HG02884 (cell line): ENCODE results near the gene PBX1.
"Not testable (repeated sequence)": the region's sequence is repeated elsewhere in the genome, so short reads cannot be mapped to it uniquely, and the experiment has no call there.

ENCODE experiments used
- ATAC-seq: cut with Tn5 transposase; IDR thresholded peaks from one replicate; pipeline ENCODE4 v1.9.1; 2021; ENCODE audit warnings: mild to moderate bottlenecking, moderate library complexity; ENCODE audit not compliant: unreplicated experiment

The PBX1 gene

GRCh38 chr1:164558461-164559341 lies at the start of gene PBX1:
Gene PBX1, plus strand, starts transcription at chr1:164559184.
- ATAC-seq: peak; percentile 100

GRCh38 chr1:164510435-164510834 lies 48.5 kb upstream of the PBX1 start:
- ATAC-seq: no peak

GRCh38 chr1:164511001-164511705 lies 47.8 kb upstream of the PBX1 start:
- ATAC-seq: no peak

GRCh38 chr1:164515231-164515630 lies 43.8 kb upstream of the PBX1 start:
- no peak for ATAC-seq

DNA sequence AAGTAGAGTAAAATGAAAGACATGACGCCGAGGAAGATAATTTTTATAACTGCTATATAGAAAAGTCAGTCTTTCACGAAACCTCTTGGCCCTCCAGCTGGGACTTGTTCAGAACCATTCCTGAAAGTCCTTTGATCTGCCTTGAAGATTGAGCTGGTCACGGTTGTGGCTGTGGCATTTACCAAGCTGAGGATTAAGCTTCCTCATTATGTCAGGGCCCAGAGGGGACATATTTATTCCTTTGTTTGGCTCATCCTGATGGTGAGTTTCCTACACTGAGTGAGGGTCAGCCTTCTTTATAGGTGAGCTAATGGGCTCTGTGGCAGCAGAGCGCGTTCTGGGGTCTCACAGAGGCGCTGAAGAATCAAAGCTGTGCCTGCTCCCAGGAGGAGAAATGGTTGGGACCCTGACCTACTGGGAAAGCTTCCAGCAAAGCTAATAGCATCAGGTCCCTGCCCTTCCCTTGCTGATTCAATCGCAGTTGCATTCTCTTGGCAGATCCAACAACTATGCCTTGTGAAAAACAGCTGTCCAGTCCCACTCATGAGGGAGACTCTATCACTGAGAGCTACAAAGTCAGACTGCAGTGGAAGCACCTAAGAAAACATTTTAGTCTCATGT lies 43.2 kb upstream of the PBX1 start:
- ATAC-seq: no peak

GRCh38 chr1:164516591-164516990 lies 42.4 kb upstream of the PBX1 start:
- no peak for ATAC-seq

DNA sequence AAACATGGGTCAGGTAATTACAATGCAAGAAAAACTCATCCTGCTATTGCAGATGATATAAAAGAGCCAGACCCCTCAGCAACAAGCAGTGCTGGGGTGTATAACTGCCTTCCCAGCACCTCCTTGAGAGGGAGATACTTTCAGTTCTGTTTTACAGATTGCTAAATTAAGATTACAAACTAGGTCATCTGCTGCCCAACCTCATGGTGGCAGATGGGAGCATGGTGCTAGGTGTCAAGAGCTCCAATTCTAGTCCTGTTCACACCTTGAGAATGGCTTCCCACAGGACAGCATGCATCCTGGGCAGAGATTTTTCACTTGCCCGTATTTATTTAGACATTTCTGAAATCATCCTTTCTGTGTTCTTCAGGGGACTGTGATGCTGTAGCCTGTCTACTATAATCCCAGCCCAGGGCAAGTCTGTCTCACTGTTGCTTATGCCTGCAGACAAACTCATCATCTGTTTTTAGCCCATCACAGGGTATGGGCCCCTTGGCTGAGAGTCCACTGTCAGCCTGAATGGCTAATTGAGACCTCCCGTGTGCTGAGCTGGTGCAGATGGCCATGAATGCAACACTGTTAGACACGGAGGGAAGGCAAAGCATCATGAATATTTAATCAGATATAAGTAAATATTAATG lies 40.2 kb upstream of the PBX1 start:
- ATAC-seq: no peak

GRCh38 chr1:164519426-164519825 lies 39.6 kb upstream of the PBX1 start:
- no peak for ATAC-seq

DNA sequence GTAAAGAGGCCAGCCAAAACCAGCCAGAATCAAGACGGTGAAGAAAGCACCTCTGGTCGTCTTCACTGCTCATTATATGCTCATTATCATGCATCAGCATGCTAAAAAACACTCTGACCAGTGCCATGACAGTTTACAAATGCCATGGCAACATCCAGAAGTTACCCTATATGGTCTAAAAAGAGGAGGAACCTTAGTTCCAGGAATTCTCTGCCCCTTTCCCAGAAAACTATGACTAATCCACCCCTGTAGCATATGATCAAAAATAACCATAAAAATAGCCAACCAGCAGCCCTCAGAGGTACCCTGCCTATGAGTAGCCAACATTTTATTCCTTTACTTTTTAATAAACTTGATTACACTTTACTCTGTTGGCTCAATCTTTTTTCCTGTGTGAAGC lies 34.2 kb upstream of the PBX1 start:
- no peak for ATAC-seq

DNA sequence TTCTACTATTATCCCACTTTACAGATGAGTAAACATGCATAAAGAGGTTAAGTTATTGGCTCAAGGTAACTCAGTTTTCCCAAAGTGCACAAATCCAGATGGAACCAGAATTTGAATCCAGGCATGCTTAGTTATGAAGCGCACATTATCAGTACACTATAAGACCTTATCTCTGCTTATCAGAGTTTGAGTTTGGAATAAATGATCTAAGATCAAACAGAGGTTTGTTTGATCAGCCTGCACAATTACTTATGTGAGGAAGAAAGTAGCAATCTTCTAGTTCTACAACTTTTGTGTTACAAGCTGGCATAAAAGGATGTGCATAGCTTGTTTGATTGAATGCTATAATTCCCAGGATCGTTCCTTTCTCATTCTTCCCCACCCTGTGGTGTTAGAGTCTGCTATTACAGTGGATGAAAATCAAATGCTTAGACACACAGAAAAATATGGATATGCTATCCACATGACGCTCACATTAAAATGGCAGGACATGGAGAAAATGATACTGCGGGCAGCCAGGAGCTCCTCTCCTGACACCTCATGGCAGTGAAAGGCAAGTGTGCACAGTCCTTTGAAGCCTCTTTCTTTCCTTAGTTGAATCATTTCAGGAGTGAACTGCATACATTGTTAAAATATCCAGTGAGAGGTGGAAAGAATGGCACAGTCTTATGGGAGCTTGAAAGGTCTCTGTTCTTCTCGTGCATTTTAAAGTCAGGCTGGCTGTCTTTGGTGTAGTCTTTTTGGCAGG lies 23.9 kb upstream of the PBX1 start:
- no peak for ATAC-seq

- ATAC-seq: not testable (repeated sequence)
These were observed 6.5 kb upstream of the PBX1 start for GRCh38 chr1:164552463-164552988.

DNA sequence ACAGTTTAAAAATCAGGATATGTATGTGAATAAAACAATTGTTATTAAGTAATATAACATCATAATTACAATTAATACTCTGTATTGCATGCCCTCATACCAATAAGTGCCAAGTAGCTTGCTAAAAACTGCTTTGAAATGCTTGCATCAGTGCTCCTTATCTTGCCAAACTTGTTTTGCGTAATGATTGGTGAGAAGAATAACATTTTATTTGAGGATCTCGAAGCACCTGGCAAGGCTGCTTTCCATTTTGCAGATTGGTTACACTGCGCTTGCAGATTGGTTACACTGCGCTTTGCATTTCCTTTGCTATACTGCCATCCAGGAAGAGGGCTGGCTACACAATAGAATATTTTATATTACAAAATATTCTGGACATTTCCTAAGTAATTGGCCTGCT lies 1.7 kb upstream of the PBX1 start:
- no peak for ATAC-seq

DNA sequence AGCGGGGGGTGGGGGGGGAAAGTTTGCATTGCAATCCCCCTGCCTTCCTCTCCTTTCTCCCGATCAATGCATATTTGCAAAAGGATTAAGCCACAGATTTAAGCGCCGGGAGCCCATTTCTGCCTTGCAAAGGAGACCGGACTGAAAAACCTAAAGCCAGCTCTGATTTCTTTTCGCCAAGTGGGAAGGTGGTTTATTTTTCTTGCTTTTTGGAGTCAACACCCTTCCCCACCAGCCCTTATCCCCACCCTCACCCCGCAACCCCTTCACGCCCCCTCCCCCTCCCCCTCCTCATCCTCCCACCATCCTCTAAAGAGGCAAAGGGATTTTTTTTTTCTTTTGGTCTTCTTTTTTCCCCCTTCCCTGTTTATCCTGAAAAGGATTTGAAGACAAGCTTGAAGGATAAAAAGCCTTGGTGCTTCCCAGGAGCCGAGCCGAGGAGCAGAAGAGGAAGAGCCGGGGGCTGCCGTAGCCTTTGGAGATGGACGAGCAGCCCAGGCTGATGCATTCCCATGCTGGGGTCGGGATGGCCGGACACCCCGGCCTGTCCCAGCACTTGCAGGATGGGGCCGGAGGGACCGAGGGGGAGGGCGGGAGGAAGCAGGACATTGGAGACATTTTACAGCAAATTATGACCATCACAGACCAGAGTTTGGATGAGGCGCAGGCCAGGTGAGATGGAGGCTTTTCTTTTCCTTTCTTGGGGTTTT lies 513 bp downstream of the PBX1 start:
- no peak for ATAC-seq

- ATAC-seq: no peak
These were observed 1.1 kb downstream of the PBX1 start for GRCh38 chr1:164560121-164560541.

- ATAC-seq: no peak
These were observed 1.6 kb downstream of the PBX1 start for GRCh38 chr1:164560556-164560955.

GRCh38 chr1:164561007-164561406 lies 2.0 kb downstream of the PBX1 start:
- no peak for ATAC-seq

- ATAC-seq: no peak
These were observed 2.5 kb downstream of the PBX1 start for GRCh38 chr1:164561472-164561871.

GRCh38 chr1:164562061-164562460 lies 3.1 kb downstream of the PBX1 start:
- no peak for ATAC-seq

- ATAC-seq: no peak
These were observed 3.5 kb downstream of the PBX1 start for GRCh38 chr1:164562511-164562910.
